ENCODE measurements around the gene FRMD4B.

FRMD4B gene

GRCh38 chr3:69390771-69391170 is 4.9 kb upstream of the FRMD4B start:
- H3K4me3 ChIP-seq (ENCODE audit: low read length) = no peak overlapping the region
- TF ChIP-seq CTCF (IDR thresholded peaks at IDR 0.05; ENCODE audit: insufficient read depth, low read depth, low read length, missing control alignments) = no peak
- no peak for DNase-seq (ENCODE audit: low read depth)

GRCh38 chr3:69389520-69390248 is 3.8 kb upstream of the FRMD4B start:
- TF ChIP-seq CTCF (IDR thresholded peaks at IDR 0.05; ENCODE audit: insufficient read depth, low read depth, low read length, missing control alignments) = no peak
- DNase-seq (ENCODE audit: low read depth) = peak; percentile 82

GRCh38 chr3:69388241-69388640 is 2.4 kb upstream of the FRMD4B start:
- TF ChIP-seq CTCF (IDR thresholded peaks at IDR 0.05; ENCODE audit: insufficient read depth, low read depth, low read length, missing control alignments) = no peak
- no peak for DNase-seq (ENCODE audit: low read depth)
- H3K4me3 ChIP-seq (ENCODE audit: low read length) = no peak overlapping the region

More at GRCh38 chr3:69389520-69390248, 3.8 kb upstream of the FRMD4B start:
- no peak overlapping the region for H3K4me3 ChIP-seq (ENCODE audit: low read length)

- H3K4me3 ChIP-seq (ENCODE audit: low read length) = peak overlapping the region; percentile 48
- DNase-seq (ENCODE audit: low read depth) = peak; percentile 72
These were observed 883 bp upstream of the FRMD4B start for GRCh38 chr3:69386556-69387385.

GRCh38 chr3:69385123-69385722 is 665 bp downstream of the FRMD4B start:
- peak overlapping the region; percentile 48 for H3K4me3 ChIP-seq (ENCODE audit: low read length)
- no peak for DNase-seq (ENCODE audit: low read depth)
- TF ChIP-seq CTCF (IDR thresholded peaks at IDR 0.05; ENCODE audit: insufficient read depth, low read depth, low read length, missing control alignments) = no peak

More at GRCh38 chr3:69386556-69387385, 883 bp upstream of the FRMD4B start:
- no peak for TF ChIP-seq CTCF (IDR thresholded peaks at IDR 0.05; ENCODE audit: insufficient read depth, low read depth, low read length, missing control alignments)

- no peak overlapping the region for H3K4me3 ChIP-seq (ENCODE audit: low read length)
- TF ChIP-seq CTCF (IDR thresholded peaks at IDR 0.05; ENCODE audit: insufficient read depth, low read depth, low read length, missing control alignments) = no peak
- DNase-seq (ENCODE audit: low read depth) = no peak
These were observed 1.6 kb downstream of the FRMD4B start for GRCh38 chr3:69384326-69384725.

Data from epithelial cell of esophagus (primary cell).